ENCODE results near the gene FOSB. TPM values are rescaled to one million over a fixed set of nuclear protein-coding genes. Genes with fewer than 3 reads are reported as not detected.
A peak's percentile ranks its signal among the peaks of the same experiment; 100 is the strongest.

Gene FOSB
- total and polyA plus RNA-seq, 9 of the 15 experiments (the other 6 are each of a cell fraction or from before 2014, with no cell fraction given) = 0.11 to 2.7 (median 0.73) TPM

DNA sequence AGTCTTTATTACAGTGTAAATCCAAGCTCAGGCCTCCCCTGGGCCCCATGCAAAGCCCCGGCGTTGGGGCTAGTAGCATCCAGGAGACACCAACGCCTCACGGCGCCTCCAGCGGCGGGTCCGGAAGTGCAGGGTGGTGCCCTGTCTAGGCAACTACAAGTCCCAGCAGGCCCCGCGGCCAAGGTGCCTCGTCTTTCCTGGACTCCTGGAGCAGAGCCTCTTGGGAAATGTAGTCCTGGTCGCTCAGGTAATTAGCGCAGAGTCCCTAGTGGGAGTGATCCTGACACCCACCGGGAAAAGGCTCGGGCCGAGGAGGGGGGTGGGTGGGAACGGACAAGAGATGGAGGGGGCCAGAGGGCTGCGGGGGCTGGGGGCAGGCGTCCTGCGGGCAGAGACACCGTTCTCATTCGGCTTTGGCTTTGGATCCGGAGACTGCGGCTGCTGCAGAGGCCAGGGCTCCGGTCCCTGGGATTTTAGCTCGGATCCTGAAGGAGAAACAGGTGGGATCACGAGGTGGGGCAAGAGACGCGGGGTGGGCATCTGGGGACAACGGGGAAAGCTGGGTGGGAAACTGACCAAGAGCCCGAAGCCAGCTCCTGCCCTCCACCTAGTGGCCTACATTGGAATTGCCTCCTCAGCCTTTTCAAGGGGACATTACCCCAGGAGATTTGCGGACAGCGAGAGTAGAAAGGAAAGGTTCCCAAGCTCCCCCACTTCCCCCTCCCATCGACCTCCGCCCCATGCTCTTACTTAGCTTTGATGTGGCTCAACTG is 17.7 kb downstream of the FOSB start:
- CTCF ChIA-PET (ENCODE audit: low intra/inter-chr PET ratio) = interaction anchor here (1.0 to 3.0 kb wide), 3 partner anchors 46 to 83 kb away, joined by 3 to 17 read pairs (median 4); no protein-coding TSS in a partner anchor
- DNase-seq (ENCODE audit: extremely low read depth in 1 of 4, low spot score in 3 of 4) = peak; percentile 85 to 99 (median 86)
- Histone ChIP-seq H3K4me3 (peak overlapping the region; percentile 54), H2AFZ (ENCODE audit: low read depth, low read length) (peak overlapping the region; percentile 90), H3K9ac (ENCODE audit: insufficient read depth in 1 of 2, low read depth in 2 of 2, low read length in 2 of 2) (peak overlapping the region; percentile 58 to 90), H3K27ac (ENCODE audit: extremely low read depth, low read depth, low read length) (peak overlapping the region; percentile 49), H3K4me1 (replicated peaks in 1 of 2; ENCODE audit: control insufficient read depth in 2 of 2, insufficient read depth in 2 of 2, low read length in 2 of 2) (peaks cover 3 to 10% of the 10 kb centered on the region in 2 experiments; a peak in 3 of 5 replicates), H3K9me3 (replicated peaks; ENCODE audit: control insufficient read depth, insufficient read depth, low read depth, low read length) (no peaks in the 10 kb centered on the region), H3K79me2 (ENCODE audit: control insufficient read depth, insufficient read depth, low read length) (no peaks in the 10 kb centered on the region), H3K27me3 (ENCODE audit: control insufficient read depth in 2 of 2, insufficient read depth in 2 of 2, low read length in 2 of 2) (no peaks in the 10 kb centered on the region), H3K9me1 (ENCODE audit: control insufficient read depth, insufficient read depth, low read length) (no peaks in the 10 kb centered on the region), H4K20me1 (replicated peaks; ENCODE audit: control insufficient read depth, insufficient read depth, low read length) (no peaks in the 10 kb centered on the region), H3K4me2 (ENCODE audit: insufficient read depth, low read length) (peak overlapping the region; percentile 83), H3K36me3 (ENCODE audit: control insufficient read depth, insufficient read depth, low read length) (no peaks in the 10 kb centered on the region)
- no TSS peak for BruUV-seq (replicated peaks)
- ATAC-seq = peak; percentile 98
- in situ Hi-C loops (cut with MboI) (no loop called here), intact Hi-C loops (cut with micrococcal nuclease) (loop anchor here (5.0 kb wide), 1 partner anchor 157 kb away; no protein-coding TSS in a partner anchor)
- WGBS (ENCODE audit: insufficient coverage, low coverage, missing lambda C conversion rate) = 1% methylated on average over 28 of the region's 35 CpGs
- POLR2A ChIA-PET = interaction anchor here (0.6 to 1.9 kb wide), 13 partner anchors 9 to 307 kb away, joined by 3 to 12 read pairs (median 4); partner anchors contain the start of gene TRAPPC6A
- FAIRE-seq = peak; percentile 98
- TF ChIP-seq KAT7 (CRISPR knock-in tag; IDR thresholded peaks at IDR 0.05; ENCODE audit: borderline replicate concordance) = no peak
- no peak for TF ChIP-seq HNRNPL (IDR thresholded peaks at IDR 0.05; ENCODE audit: low read depth, low read length)
- peak in 1 of 3 experiments; percentile 51 for TF ChIP-seq YY1 (IDR thresholded peaks at IDR 0.05; ENCODE audit: borderline replicate concordance in 1 of 3, control insufficient read depth in 1 of 3, extremely low read depth in 1 of 3, insufficient read depth in 3 of 3, insufficient read length in 1 of 3, insufficient replicate concordance in 2 of 3, low read depth in 1 of 3, low read length in 2 of 3)
- TF ChIP-seq ZNF75A (CRISPR knock-in tag; IDR thresholded peaks at IDR 0.05) = no peak
- TF ChIP-seq, protein P1, sequence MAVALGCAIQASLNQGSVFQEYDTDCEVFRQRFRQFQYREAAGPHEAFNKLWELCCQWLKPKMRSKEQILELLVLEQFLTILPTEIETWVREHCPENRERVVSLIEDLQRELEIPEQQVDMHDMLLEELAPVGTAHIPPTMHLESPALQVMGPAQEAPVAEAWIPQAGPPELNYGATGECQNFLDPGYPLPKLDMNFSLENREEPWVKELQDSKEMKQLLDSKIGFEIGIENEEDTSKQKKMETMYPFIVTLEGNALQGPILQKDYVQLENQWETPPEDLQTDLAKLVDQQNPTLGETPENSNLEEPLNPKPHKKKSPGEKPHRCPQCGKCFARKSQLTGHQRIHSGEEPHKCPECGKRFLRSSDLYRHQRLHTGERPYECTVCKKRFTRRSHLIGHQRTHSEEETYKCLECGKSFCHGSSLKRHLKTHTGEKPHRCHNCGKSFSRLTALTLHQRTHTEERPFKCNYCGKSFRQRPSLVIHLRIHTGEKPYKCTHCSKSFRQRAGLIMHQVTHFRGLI (CRISPR knock-in tag; IDR thresholded peaks at IDR 0.05) = no peak
- TF ChIP-seq MAFK (IDR thresholded peaks at IDR 0.05; ENCODE audit: low read length) = peak; percentile 71
- peak; percentile 62; the same call in 1 of the 2 replicates for TF ChIP-seq TOE1 (IDR thresholded peaks at IDR 0.05; ENCODE audit: borderline replicate concordance)
- TF ChIP-seq TOE1 (CRISPR knock-in tag; IDR thresholded peaks at IDR 0.05; ENCODE audit: borderline replicate concordance, low read depth) = no peak
- TF ChIP-seq ESRRB (CRISPR knock-in tag; IDR thresholded peaks at IDR 0.05; ENCODE audit: borderline replicate concordance) = no peak
- TF ChIP-seq, protein P2, sequence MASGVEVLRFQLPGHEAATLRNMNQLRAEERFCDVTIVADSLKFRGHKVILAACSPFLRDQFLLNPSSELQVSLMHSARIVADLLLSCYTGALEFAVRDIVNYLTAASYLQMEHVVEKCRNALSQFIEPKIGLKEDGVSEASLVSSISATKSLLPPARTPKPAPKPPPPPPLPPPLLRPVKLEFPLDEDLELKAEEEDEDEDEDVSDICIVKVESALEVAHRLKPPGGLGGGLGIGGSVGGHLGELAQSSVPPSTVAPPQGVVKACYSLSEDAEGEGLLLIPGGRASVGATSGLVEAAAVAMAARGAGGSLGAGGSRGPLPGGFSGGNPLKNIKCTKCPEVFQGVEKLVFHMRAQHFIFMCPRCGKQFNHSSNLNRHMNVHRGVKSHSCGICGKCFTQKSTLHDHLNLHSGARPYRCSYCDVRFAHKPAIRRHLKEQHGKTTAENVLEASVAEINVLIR (CRISPR knock-in tag; IDR thresholded peaks at IDR 0.05) = no peak
- TF ChIP-seq, protein P3, sequence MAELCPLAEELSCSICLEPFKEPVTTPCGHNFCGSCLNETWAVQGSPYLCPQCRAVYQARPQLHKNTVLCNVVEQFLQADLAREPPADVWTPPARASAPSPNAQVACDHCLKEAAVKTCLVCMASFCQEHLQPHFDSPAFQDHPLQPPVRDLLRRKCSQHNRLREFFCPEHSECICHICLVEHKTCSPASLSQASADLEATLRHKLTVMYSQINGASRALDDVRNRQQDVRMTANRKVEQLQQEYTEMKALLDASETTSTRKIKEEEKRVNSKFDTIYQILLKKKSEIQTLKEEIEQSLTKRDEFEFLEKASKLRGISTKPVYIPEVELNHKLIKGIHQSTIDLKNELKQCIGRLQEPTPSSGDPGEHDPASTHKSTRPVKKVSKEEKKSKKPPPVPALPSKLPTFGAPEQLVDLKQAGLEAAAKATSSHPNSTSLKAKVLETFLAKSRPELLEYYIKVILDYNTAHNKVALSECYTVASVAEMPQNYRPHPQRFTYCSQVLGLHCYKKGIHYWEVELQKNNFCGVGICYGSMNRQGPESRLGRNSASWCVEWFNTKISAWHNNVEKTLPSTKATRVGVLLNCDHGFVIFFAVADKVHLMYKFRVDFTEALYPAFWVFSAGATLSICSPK (IDR thresholded peaks at IDR 0.05; ENCODE audit: borderline replicate concordance) = no peak
- TF ChIP-seq GABPB1 (CRISPR knock-in tag; IDR thresholded peaks at IDR 0.05) = peak; percentile 83
- TF ChIP-seq, protein P4, sequence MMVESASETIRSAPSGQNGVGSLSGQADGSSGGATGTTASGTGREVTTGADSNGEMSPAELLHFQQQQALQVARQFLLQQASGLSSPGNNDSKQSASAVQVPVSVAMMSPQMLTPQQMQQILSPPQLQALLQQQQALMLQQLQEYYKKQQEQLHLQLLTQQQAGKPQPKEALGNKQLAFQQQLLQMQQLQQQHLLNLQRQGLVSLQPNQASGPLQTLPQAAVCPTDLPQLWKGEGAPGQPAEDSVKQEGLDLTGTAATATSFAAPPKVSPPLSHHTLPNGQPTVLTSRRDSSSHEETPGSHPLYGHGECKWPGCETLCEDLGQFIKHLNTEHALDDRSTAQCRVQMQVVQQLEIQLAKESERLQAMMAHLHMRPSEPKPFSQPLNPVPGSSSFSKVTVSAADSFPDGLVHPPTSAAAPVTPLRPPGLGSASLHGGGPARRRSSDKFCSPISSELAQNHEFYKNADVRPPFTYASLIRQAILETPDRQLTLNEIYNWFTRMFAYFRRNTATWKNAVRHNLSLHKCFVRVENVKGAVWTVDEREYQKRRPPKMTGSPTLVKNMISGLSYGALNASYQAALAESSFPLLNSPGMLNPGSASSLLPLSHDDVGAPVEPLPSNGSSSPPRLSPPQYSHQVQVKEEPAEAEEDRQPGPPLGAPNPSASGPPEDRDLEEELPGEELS (CRISPR knock-in tag; IDR thresholded peaks at IDR 0.05; ENCODE audit: borderline replicate concordance) = 0 out of 2 replicates have a peak, but pooled peaks have one; percentile 42
